ENCODE results near the gene HOXD12. TPM values are rescaled to one million over a fixed set of nuclear protein-coding genes. Genes with fewer than 3 reads are reported as not detected.

Gene HOXD12
- total RNA-seq, 2 experiments from 2014 or later: 0.25 TPM; not detected in 1

GRCh38 chr2:176110415-176111308 is 11.1 kb downstream of the HOXD12 start:
- ChIA-PET CTCF (ENCODE audit: unreplicated experiment) (no interaction called here), POLR2A (interaction anchor here (0.6 kb wide), 3 partner anchors 129 to 803 kb away, joined by 3 read pairs; no protein-coding TSS in a partner anchor)
- H3K4me2 ChIP-seq (ENCODE audit: low read length): no peak overlapping the region
- no peaks in the 10 kb centered on the region for H3K9me3 ChIP-seq (ENCODE audit: low read length)
- H3K4me1 ChIP-seq (ENCODE audit: insufficient read depth, low read length, poor library complexity, severe bottlenecking): no peaks in the 10 kb centered on the region
- no peaks in the 10 kb centered on the region for H3K9me2 ChIP-seq (ENCODE audit: insufficient read depth, low read length)
- H4K20me1 ChIP-seq (ENCODE audit: insufficient read depth, low read length): no peaks in the 10 kb centered on the region
- H3K79me2 ChIP-seq (ENCODE audit: insufficient read depth, low read depth, low read length): no peaks in the 10 kb centered on the region
- no peak overlapping the region for H3K4me3 ChIP-seq (ENCODE audit: low read depth, low read length, poor library complexity, severe bottlenecking)
- intact Hi-C loops (cut with micrococcal nuclease; ENCODE audit: unreplicated experiment): no loop called here
- DNase-seq (ENCODE audit: low spot score): no peak
- no peak overlapping the region for H3K27ac ChIP-seq (ENCODE audit: low read depth, low read length, poor library complexity, severe bottlenecking)
- H2AFZ ChIP-seq (ENCODE audit: low read length): no peak overlapping the region
- no peak for TF ChIP-seq CTCF (conservative IDR thresholded peaks at IDR 0.05; ENCODE audit: low read length)
- TF ChIP-seq EZH2phosphoT487 (IDR thresholded peaks at IDR 0.05; ENCODE audit: borderline replicate concordance, low read depth, low read length): no peak
- H3K36me3 ChIP-seq (ENCODE audit: insufficient read depth, low read length): no peaks in the 10 kb centered on the region
- BruUV-seq (replicated peaks): no TSS peak

GRCh38 chr2:176111309-176111663 is 11.7 kb downstream of the HOXD12 start:
- Histone ChIP-seq H3K36me3 (ENCODE audit: insufficient read depth, low read length) (no peaks in the 10 kb centered on the region), H3K9me2 (ENCODE audit: insufficient read depth, low read length) (no peaks in the 10 kb centered on the region), H3K27ac (ENCODE audit: low read depth, low read length, poor library complexity, severe bottlenecking) (no peak overlapping the region), H3K4me1 (ENCODE audit: insufficient read depth, low read length, poor library complexity, severe bottlenecking) (no peaks in the 10 kb centered on the region), H3K4me3 (ENCODE audit: low read depth, low read length, poor library complexity, severe bottlenecking) (no peak overlapping the region), H4K20me1 (ENCODE audit: insufficient read depth, low read length) (no peaks in the 10 kb centered on the region), H3K4me2 (ENCODE audit: low read length) (no peak overlapping the region), H3K9me3 (ENCODE audit: low read length) (no peaks in the 10 kb centered on the region), H3K79me2 (ENCODE audit: insufficient read depth, low read depth, low read length) (no peaks in the 10 kb centered on the region), H2AFZ (ENCODE audit: low read length) (no peak overlapping the region)
- POLR2A ChIA-PET: interaction anchor here (0.6 kb wide), 1 partner anchor 128 kb away, joined by 3 read pairs; no protein-coding TSS in a partner anchor
- TF ChIP-seq EZH2phosphoT487 (IDR thresholded peaks at IDR 0.05; ENCODE audit: borderline replicate concordance, low read depth, low read length) (no peak), CTCF (conservative IDR thresholded peaks at IDR 0.05; ENCODE audit: low read length) (peak; percentile 79)
- no TSS peak for BruUV-seq (replicated peaks)
- intact Hi-C loops (cut with micrococcal nuclease; ENCODE audit: unreplicated experiment): no loop called here
- CTCF ChIA-PET (ENCODE audit: unreplicated experiment): no interaction called here
- DNase-seq (ENCODE audit: low spot score): peak; percentile 36

GRCh38 chr2:176111846-176112374 is 12.3 kb downstream of the HOXD12 start:
- CTCF ChIA-PET (ENCODE audit: unreplicated experiment): no interaction called here
- BruUV-seq (replicated peaks): no TSS peak
- DNase-seq (ENCODE audit: low spot score): no peak
- H3K4me2 ChIP-seq (ENCODE audit: low read length): no peak overlapping the region
- H3K9me3 ChIP-seq (ENCODE audit: low read length): no peaks in the 10 kb centered on the region
- no peaks in the 10 kb centered on the region for H3K4me1 ChIP-seq (ENCODE audit: insufficient read depth, low read length, poor library complexity, severe bottlenecking)
- no peak overlapping the region for H3K27ac ChIP-seq (ENCODE audit: low read depth, low read length, poor library complexity, severe bottlenecking)
- no peak for TF ChIP-seq CTCF (conservative IDR thresholded peaks at IDR 0.05; ENCODE audit: low read length)
- TF ChIP-seq EZH2phosphoT487 (IDR thresholded peaks at IDR 0.05; ENCODE audit: borderline replicate concordance, low read depth, low read length): no peak
- H3K9me2 ChIP-seq (ENCODE audit: insufficient read depth, low read length): no peaks in the 10 kb centered on the region
- H3K79me2 ChIP-seq (ENCODE audit: insufficient read depth, low read depth, low read length): no peaks in the 10 kb centered on the region
- no peaks in the 10 kb centered on the region for H4K20me1 ChIP-seq (ENCODE audit: insufficient read depth, low read length)
- no peak overlapping the region for H3K4me3 ChIP-seq (ENCODE audit: low read depth, low read length, poor library complexity, severe bottlenecking)
- H3K36me3 ChIP-seq (ENCODE audit: insufficient read depth, low read length): no peaks in the 10 kb centered on the region
- intact Hi-C loops (cut with micrococcal nuclease; ENCODE audit: unreplicated experiment): no loop called here
- H2AFZ ChIP-seq (ENCODE audit: low read length): no peak overlapping the region
- POLR2A ChIA-PET: no interaction called here

Measured in OCI-LY7 (cell line).